Kidney (tissue), 14 donors: ENCODE data around the gene CYYR1. TPM values are rescaled to one million over a fixed set of nuclear protein-coding genes. Genes with fewer than 3 reads are reported as not detected.

ENCODE experiments used
- DNase-seq, 5 donors: peaks; one replicate each; pipeline ENCODE4 v3.0.0-alpha.2; 2013 to 2020
- FAIRE-seq: peaks from 2 replicates; lab custom pipeline; 2012; peaks lifted over from hg19 to GRCh38; lab: Jason Lieb, UNC
- H3K27ac ChIP-seq, 2 donors: one replicate each; pipeline ENCODE4 v1.7.0; 2013; ENCODE audit warnings: low read depth in 2 of 2, low read length in 2 of 2, inconsistent platforms in 1 of 2
- H3K27me3 ChIP-seq: one replicate; pipeline ENCODE4 v1.7.1; 2013; ENCODE audit warnings: low read length, inconsistent platforms; ENCODE audit not compliant: control insufficient read depth, insufficient read depth
- H3K36me3 ChIP-seq, 3 donors: one replicate each; pipeline versions ENCODE4 v1.7.0 to v1.7.1; 2013; ENCODE audit warnings: low read length in 3 of 3, control low read depth in 1 of 3, inconsistent platforms in 1 of 3; ENCODE audit not compliant: insufficient read depth in 3 of 3, control insufficient read depth in 2 of 3
- H3K4me1 ChIP-seq, 3 donors: one replicate each; pipeline versions ENCODE4 v1.7.0 to v1.7.1; 2013; ENCODE audit warnings: low read length in 3 of 3, inconsistent platforms in 1 of 3, low read depth in 1 of 3; ENCODE audit not compliant: control insufficient read depth in 2 of 3, insufficient read depth in 2 of 3
- H3K4me3 ChIP-seq, 3 donors: one replicate each; pipeline versions ENCODE4 v1.7.0 to v1.8.1; 2013; ENCODE audit warnings: low read length in 3 of 3, control low read depth in 1 of 3, inconsistent platforms in 1 of 3
- H3K9ac ChIP-seq, 3 donors: one replicate each; pipeline versions ENCODE4 v1.7.0 to v1.7.1; 2013; ENCODE audit warnings: low read length in 3 of 3, control low read depth in 1 of 3, inconsistent platforms in 1 of 3
- H3K9me3 ChIP-seq, 3 donors: one replicate each; pipeline versions ENCODE4 v1.7.0 to v1.7.1; 2013; ENCODE audit warnings: low read length in 3 of 3, control low read depth in 1 of 3, inconsistent platforms in 1 of 3; ENCODE audit not compliant: control insufficient read depth in 2 of 3, insufficient read depth in 1 of 3
- intact Hi-C: fragments of 100-400 bp; cut with DNase I; formaldehyde crosslinking; loops from one replicate; pipeline ENCODE4 v1.11.1; 2022
- polyA plus RNA-seq: library from polyadenylated mRNA; stranded (reverse); fragments of 350-450 nt; fragmentation: Illumina TruSeq; extraction: RNeasy Lipid Tissue Mini Kit (QIAGEN cat#74804); gene quantifications from one replicate; pipeline ENCODE4 v1.2.3, GENCODE V29; 2014; ENCODE audit warnings: low read depth, low replicate concordance; ENCODE audit not compliant: insufficient read depth
- total RNA-seq: library from RNA; stranded (reverse); fragmentation: NEBNext Ultra II Directional; extraction: Animal tissue kit (Norgen Biotek cat#: 25700); gene quantifications from one replicate; pipeline ENCODE4 v1.2.1, GENCODE V29; 2021
- TF ChIP-seq, protein P1 (sequence below): IDR thresholded peaks from 3 replicates; pipeline ENCODE4 v1.5.1; 2012; ENCODE audit warnings: mild to moderate bottlenecking, moderate library complexity, borderline replicate concordance; ENCODE audit not compliant: insufficient read depth; ENCODE audit errors: extremely low read depth
- donor health status: control.
- donor health status: control.
- donor health status: control.
- donor health status: control.
- donor health status: control.
- donor health status: DM: yes; HTN: yes; CAD: no.
- donor health status: Normal renal cell carcinoma (clear cell type).

The CYYR1 gene
- total and polyA plus RNA-seq, 2 donors from 2014 or later: 17.0 to 23.4 TPM

GRCh38 chr21:26508903-26509302, 64.2 kb downstream of the CYYR1 start:
- Histone ChIP-seq H3K9me3 (no peaks in the 10 kb centered on the region), H3K27ac (no peak overlapping the region), H3K9ac (no peak overlapping the region), H3K27me3 (no peaks in the 10 kb centered on the region), H3K36me3 (no peaks in the 10 kb centered on the region), H3K4me3 (no peak overlapping the region), H3K4me1 (no peaks in the 10 kb centered on the region)
- TF ChIP-seq, protein P1, sequence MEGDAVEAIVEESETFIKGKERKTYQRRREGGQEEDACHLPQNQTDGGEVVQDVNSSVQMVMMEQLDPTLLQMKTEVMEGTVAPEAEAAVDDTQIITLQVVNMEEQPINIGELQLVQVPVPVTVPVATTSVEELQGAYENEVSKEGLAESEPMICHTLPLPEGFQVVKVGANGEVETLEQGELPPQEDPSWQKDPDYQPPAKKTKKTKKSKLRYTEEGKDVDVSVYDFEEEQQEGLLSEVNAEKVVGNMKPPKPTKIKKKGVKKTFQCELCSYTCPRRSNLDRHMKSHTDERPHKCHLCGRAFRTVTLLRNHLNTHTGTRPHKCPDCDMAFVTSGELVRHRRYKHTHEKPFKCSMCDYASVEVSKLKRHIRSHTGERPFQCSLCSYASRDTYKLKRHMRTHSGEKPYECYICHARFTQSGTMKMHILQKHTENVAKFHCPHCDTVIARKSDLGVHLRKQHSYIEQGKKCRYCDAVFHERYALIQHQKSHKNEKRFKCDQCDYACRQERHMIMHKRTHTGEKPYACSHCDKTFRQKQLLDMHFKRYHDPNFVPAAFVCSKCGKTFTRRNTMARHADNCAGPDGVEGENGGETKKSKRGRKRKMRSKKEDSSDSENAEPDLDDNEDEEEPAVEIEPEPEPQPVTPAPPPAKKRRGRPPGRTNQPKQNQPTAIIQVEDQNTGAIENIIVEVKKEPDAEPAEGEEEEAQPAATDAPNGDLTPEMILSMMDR: no peak
- intact Hi-C loops: no loop called here
- no peak for DNase-seq
- no peak for FAIRE-seq

DNA sequence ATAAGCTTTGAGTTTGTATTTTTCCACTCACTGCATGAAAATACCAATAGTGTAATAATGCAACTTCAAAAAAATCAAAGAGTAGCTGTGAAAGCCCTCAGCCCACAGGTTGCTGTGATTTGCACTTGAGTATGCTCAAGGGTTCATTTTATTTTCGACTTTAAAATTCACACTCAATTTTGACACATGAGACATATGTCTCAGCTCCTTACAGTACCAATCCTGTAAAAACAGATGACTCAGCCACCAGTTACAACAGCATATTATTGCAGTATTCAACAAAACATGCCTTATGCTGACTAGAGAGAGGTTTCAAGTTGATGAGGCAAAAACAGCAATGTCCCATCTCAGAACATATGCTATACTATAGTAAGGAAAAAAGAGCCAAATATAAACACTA, 66.1 kb downstream of the CYYR1 start:
- Histone ChIP-seq H3K4me1 (no peaks in the 10 kb centered on the region), H3K27me3 (no peaks in the 10 kb centered on the region), H3K36me3 (no peaks in the 10 kb centered on the region), H3K9me3 (no peaks in the 10 kb centered on the region), H3K27ac (no peak overlapping the region), H3K4me3 (no peak overlapping the region), H3K9ac (no peak overlapping the region)
- DNase-seq: no peak
- TF ChIP-seq, protein P1: no peak
- intact Hi-C loops: no loop called here
- FAIRE-seq: no peak

- FAIRE-seq (no peak), DNase-seq (no peak)
- Histone ChIP-seq H3K27ac (no peak overlapping the region), H3K4me1 (no peaks in the 10 kb centered on the region), H3K9ac (no peak overlapping the region), H3K27me3 (no peaks in the 10 kb centered on the region), H3K9me3 (no peaks in the 10 kb centered on the region), H3K4me3 (no peak overlapping the region), H3K36me3 (no peaks in the 10 kb centered on the region)
- intact Hi-C loops: no loop called here
- TF ChIP-seq, protein P1: no peak
Observed at GRCh38 chr21:26505211-26505610, 67.9 kb downstream of the CYYR1 start.

- H3K27ac ChIP-seq: no peak overlapping the region
- no peaks in the 10 kb centered on the region for H3K27me3 ChIP-seq
- TF ChIP-seq, protein P1: no peak
- FAIRE-seq (no peak), DNase-seq (no peak)
- intact Hi-C loops: no loop called here
- H3K9me3 ChIP-seq: no peaks in the 10 kb centered on the region
- H3K9ac ChIP-seq: no peak overlapping the region
- H3K4me3 ChIP-seq: no peak overlapping the region
- no peaks in the 10 kb centered on the region for H3K4me1 ChIP-seq
- no peaks in the 10 kb centered on the region for H3K36me3 ChIP-seq
Observed at GRCh38 chr21:26503414-26503813, 69.7 kb downstream of the CYYR1 start.
